BLaER1 treated with 17β-estradiol and CSF1 and Interleukin-3, amounts not matched to agents 10 nM and 100 nM (cell line): ENCODE results near the gene FHIT.

ENCODE experiments used
- H3K27ac ChIP-seq, 11 experiments: shearing (Covaris generic); formaldehyde crosslinking; 2 replicates each; pipeline ENCODE4 v1.8.1; 2022
- H3K27me3 ChIP-seq, 11 experiments: shearing (Covaris generic); formaldehyde crosslinking; 2 replicates each; pipeline ENCODE4 v1.8.1; 2022
- H3K36me3 ChIP-seq, 11 experiments: shearing (Covaris generic); formaldehyde crosslinking; 2 replicates each; pipeline ENCODE4 v1.8.1; 2022
- H3K4me1 ChIP-seq, 10 experiments: shearing (Covaris generic); formaldehyde crosslinking; 2 replicates each; pipeline ENCODE4 v1.8.1; 2022
- H3K4me2 ChIP-seq, 11 experiments: shearing (Covaris generic); formaldehyde crosslinking; 2 replicates each; pipeline ENCODE4 v1.8.1; 2022
- H3K4me3 ChIP-seq, 10 experiments: shearing (Covaris generic); formaldehyde crosslinking; 2 replicates each; pipeline ENCODE4 v1.8.1; 2022
- H3K9ac ChIP-seq, 11 experiments: shearing (Covaris generic); formaldehyde crosslinking; 2 replicates each; pipeline ENCODE4 v1.8.1; 2022
- H3K9me3 ChIP-seq, 11 experiments: shearing (Covaris generic); formaldehyde crosslinking; replicated peaks in 1 of 11; 2 replicates each; pipeline ENCODE4 v1.8.1; 2022
- H4K20me1 ChIP-seq, 11 experiments: shearing (Covaris generic); formaldehyde crosslinking; 2 replicates each; pipeline ENCODE4 v1.8.1; 2022
- Cebpa-rat ChIP-seq, 11 experiments: shearing (Covaris generic); IDR thresholded peaks; 2 replicates each; pipeline ENCODE4 v1.8.1; 2022

The FHIT gene

GRCh38 chr3:60788185-60788584, 463.1 kb downstream of the FHIT start:
- no peaks in the 10 kb centered on the region for H3K36me3 ChIP-seq
- no peak overlapping the region for H3K4me3 ChIP-seq
- TF ChIP-seq Cebpa-rat (IDR thresholded peaks at IDR 0.05): no peak
- no peaks in the 10 kb centered on the region for H4K20me1 ChIP-seq
- no peaks in the 10 kb centered on the region for H3K27me3 ChIP-seq
- peaks cover 0 to 15% (median under 1%) of the 10 kb centered on the region in 11 experiments; a peak in 4 of 22 replicates for H3K9me3 ChIP-seq
- H3K4me2 ChIP-seq: no peak overlapping the region
- H3K9ac ChIP-seq: no peak overlapping the region
- H3K4me1 ChIP-seq: no peaks in the 10 kb centered on the region
- no peak overlapping the region for H3K27ac ChIP-seq

- Histone ChIP-seq H3K9me3 (peaks cover 17 to 56% (median 30%) of the 10 kb centered on the region in 11 experiments; a peak in 21 of 22 replicates), H3K4me3 (no peak overlapping the region), H3K4me1 (no peaks in the 10 kb centered on the region), H4K20me1 (no peaks in the 10 kb centered on the region), H3K27me3 (no peaks in the 10 kb centered on the region), H3K4me2 (no peak overlapping the region), H3K36me3 (no peaks in the 10 kb centered on the region; a peak in 1 of 22 replicates), H3K27ac (no peak overlapping the region), H3K9ac (no peak overlapping the region)
- no peak for TF ChIP-seq Cebpa-rat (IDR thresholded peaks at IDR 0.05)
These were observed 469.3 kb downstream of the FHIT start for GRCh38 chr3:60781935-60782334.

DNA sequence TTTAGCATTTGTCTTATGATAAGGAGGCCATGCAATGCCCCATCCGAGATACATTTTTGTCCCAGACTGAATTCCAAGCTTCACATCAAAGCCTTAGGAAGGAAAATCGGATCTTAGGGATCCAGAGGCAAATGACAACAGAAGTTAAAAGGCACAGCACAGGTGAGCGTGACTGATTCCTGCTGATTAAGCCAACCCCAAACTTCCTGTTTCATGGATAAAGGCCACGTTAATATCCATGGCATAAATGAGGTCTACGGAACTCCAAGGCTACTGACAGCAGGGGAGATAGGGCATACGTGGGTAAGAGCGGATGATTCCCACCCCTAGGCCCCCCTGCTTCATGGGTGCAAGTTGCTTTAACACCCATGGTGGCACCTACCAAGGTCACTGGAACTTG, 471.6 kb downstream of the FHIT start:
- Histone ChIP-seq H3K27ac (no peak overlapping the region), H3K4me2 (no peak overlapping the region), H3K4me1 (no peaks in the 10 kb centered on the region), H3K9ac (no peak overlapping the region), H3K36me3 (no peaks in the 10 kb centered on the region; a peak in 1 of 22 replicates), H3K4me3 (no peak overlapping the region), H3K9me3 (peaks cover 26 to 67% (median 39%) of the 10 kb centered on the region in 11 experiments), H3K27me3 (no peaks in the 10 kb centered on the region), H4K20me1 (no peaks in the 10 kb centered on the region)
- no peak for TF ChIP-seq Cebpa-rat (IDR thresholded peaks at IDR 0.05)

DNA sequence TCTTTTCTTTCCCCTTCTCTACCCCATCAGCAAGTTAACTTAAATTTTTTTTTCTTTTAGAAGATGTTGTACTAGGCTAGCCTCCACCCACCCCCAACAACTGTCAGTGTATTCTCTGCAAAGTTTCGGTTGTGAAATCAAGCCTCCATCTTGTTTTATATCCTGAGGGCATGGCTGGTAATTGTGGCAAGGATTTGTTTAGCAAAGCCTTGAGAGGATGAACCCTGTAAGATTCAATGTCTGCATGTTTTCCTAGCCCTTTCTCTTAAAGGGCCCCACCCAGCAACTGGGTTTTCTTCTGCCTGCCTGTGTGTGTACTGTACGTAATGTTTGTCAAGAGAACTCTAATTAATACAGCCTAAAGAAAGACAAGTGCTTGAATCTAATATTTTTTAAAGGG, 475.3 kb downstream of the FHIT start:
- Histone ChIP-seq H3K36me3 (no peaks in the 10 kb centered on the region; a peak in 1 of 22 replicates), H3K27ac (no peak overlapping the region), H3K4me3 (no peak overlapping the region), H3K27me3 (no peaks in the 10 kb centered on the region), H3K4me1 (no peaks in the 10 kb centered on the region), H4K20me1 (no peaks in the 10 kb centered on the region), H3K9ac (no peak overlapping the region), H3K9me3 (peaks cover 16 to 36% (median 25%) of the 10 kb centered on the region in 11 experiments), H3K4me2 (no peak overlapping the region)
- TF ChIP-seq Cebpa-rat (IDR thresholded peaks at IDR 0.05): no peak

GRCh38 chr3:60774617-60775016, 476.6 kb downstream of the FHIT start:
- TF ChIP-seq Cebpa-rat (IDR thresholded peaks at IDR 0.05): no peak
- H3K4me1 ChIP-seq: no peaks in the 10 kb centered on the region
- no peaks in the 10 kb centered on the region for H3K27me3 ChIP-seq
- H3K4me2 ChIP-seq: no peak overlapping the region
- H3K36me3 ChIP-seq: no peaks in the 10 kb centered on the region
- no peak overlapping the region for H3K9ac ChIP-seq
- H3K9me3 ChIP-seq: peaks cover 7 to 23% (median 12%) of the 10 kb centered on the region in 11 experiments; a peak in 21 of 22 replicates
- no peaks in the 10 kb centered on the region for H4K20me1 ChIP-seq
- H3K4me3 ChIP-seq: no peak overlapping the region
- H3K27ac ChIP-seq: no peak overlapping the region

DNA sequence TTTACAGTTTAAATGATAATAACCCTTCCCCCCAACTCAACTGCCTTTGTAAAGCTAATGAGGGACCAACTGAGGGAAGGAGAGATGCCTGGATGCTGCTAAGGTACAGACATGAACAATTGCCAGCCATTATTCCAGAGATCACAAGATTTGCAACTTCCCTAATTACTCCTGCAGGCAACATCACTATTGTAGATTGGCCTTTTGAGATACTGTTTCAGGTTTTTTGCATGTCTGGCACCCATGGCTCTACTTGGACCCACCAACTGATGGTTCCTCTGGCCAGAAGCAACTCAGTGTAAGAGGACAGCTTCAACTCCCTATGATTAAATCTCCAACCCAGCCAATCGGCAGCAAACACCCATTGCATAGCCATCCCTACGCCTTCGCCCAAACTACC, 478.7 kb downstream of the FHIT start:
- Histone ChIP-seq H3K4me2 (no peak overlapping the region), H3K27ac (no peak overlapping the region)
- no peak for TF ChIP-seq Cebpa-rat (IDR thresholded peaks at IDR 0.05)

GRCh38 chr3:60771766-60772165, 479.5 kb downstream of the FHIT start:
- Histone ChIP-seq H3K9me3 (peaks cover 7 to 18% (median 10%) of the 10 kb centered on the region in 11 experiments; a peak in 20 of 22 replicates), H3K27me3 (no peaks in the 10 kb centered on the region), H4K20me1 (no peaks in the 10 kb centered on the region), H3K27ac (no peak overlapping the region), H3K36me3 (no peaks in the 10 kb centered on the region), H3K4me1 (no peaks in the 10 kb centered on the region), H3K4me3 (no peak overlapping the region), H3K9ac (no peak overlapping the region), H3K4me2 (no peak overlapping the region)
- TF ChIP-seq Cebpa-rat (IDR thresholded peaks at IDR 0.05): no peak

More for the DNA sequence above, 478.7 kb downstream of the FHIT start:
- peaks cover 7 to 18% (median 10%) of the 10 kb centered on the region in 11 experiments; a peak in 20 of 22 replicates for H3K9me3 ChIP-seq
- H4K20me1 ChIP-seq: no peaks in the 10 kb centered on the region
- no peaks in the 10 kb centered on the region for H3K4me1 ChIP-seq
- no peaks in the 10 kb centered on the region for H3K36me3 ChIP-seq
- no peak overlapping the region for H3K9ac ChIP-seq
- H3K27me3 ChIP-seq: no peaks in the 10 kb centered on the region
- no peak overlapping the region for H3K4me3 ChIP-seq

DNA sequence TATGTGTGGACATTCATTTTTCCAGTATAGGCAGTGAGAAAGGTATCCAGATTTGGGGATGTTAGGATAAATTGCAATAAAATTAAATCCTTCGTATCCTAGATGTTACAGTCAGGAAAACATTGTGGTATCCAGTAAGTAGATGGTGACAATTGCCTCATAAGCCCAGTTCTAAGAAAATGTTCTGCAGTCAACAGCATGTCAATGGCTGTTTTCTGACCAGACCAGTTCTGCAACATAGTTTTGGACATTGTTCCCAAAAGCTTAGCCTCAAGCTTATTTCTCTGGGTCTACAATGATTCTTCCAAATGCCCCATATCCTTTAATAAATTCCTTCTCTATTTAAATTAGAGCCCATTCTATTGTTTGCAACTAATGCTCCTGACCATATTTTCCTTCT, 480.7 kb downstream of the FHIT start:
- no peaks in the 10 kb centered on the region for H3K36me3 ChIP-seq
- H4K20me1 ChIP-seq: no peaks in the 10 kb centered on the region
- TF ChIP-seq Cebpa-rat (IDR thresholded peaks at IDR 0.05): no peak
- no peak overlapping the region for H3K9ac ChIP-seq
- H3K4me3 ChIP-seq: no peak overlapping the region
- H3K27me3 ChIP-seq: no peaks in the 10 kb centered on the region
- H3K4me2 ChIP-seq: no peak overlapping the region
- peaks cover 4 to 12% (median 6%) of the 10 kb centered on the region in 11 experiments; a peak in 20 of 22 replicates for H3K9me3 ChIP-seq
- H3K4me1 ChIP-seq: no peaks in the 10 kb centered on the region
- no peak overlapping the region for H3K27ac ChIP-seq

GRCh38 chr3:60767536-60767935, 483.7 kb downstream of the FHIT start:
- Histone ChIP-seq H3K9ac (no peak overlapping the region), H3K27ac (no peak overlapping the region), H3K4me2 (no peak overlapping the region), H3K36me3 (no peaks in the 10 kb centered on the region), H4K20me1 (no peaks in the 10 kb centered on the region), H3K4me1 (no peaks in the 10 kb centered on the region), H3K4me3 (no peak overlapping the region), H3K27me3 (no peaks in the 10 kb centered on the region), H3K9me3 (no peaks in the 10 kb centered on the region)
- TF ChIP-seq Cebpa-rat (IDR thresholded peaks at IDR 0.05): no peak

GRCh38 chr3:60765776-60766175, 485.5 kb downstream of the FHIT start:
- H3K9me3 ChIP-seq: no peaks in the 10 kb centered on the region
- H3K4me3 ChIP-seq: no peak overlapping the region
- no peaks in the 10 kb centered on the region for H3K27me3 ChIP-seq
- no peaks in the 10 kb centered on the region for H3K4me1 ChIP-seq
- no peak for TF ChIP-seq Cebpa-rat (IDR thresholded peaks at IDR 0.05)
- H3K27ac ChIP-seq: no peak overlapping the region
- no peak overlapping the region for H3K9ac ChIP-seq
- H3K36me3 ChIP-seq: no peaks in the 10 kb centered on the region
- H3K4me2 ChIP-seq: no peak overlapping the region
- H4K20me1 ChIP-seq: no peaks in the 10 kb centered on the region
